NT2/D1 (cell line): Measurements from ENCODE around the gene REPS2.

Experiments
- DNase-seq: peaks from one replicate; pipeline ENCODE4 v3.0.0-alpha.2; 2011; ENCODE audit warnings: low read depth, low spot score
- H3K27me3 ChIP-seq: 2 replicates; pipeline ENCODE4 v1.6.0; 2011; ENCODE audit warnings: mild to moderate bottlenecking; ENCODE audit not compliant: insufficient read length, insufficient read depth
- H3K36me3 ChIP-seq: 2 replicates; pipeline ENCODE4 v1.6.1; 2011; ENCODE audit warnings: mild to moderate bottlenecking, low read length, mixed read lengths; ENCODE audit not compliant: insufficient read depth, insufficient read length
- H3K4me1 ChIP-seq: 2 replicates; pipeline ENCODE4 v1.5.1; 2011; ENCODE audit not compliant: insufficient read depth, insufficient read length
- H3K4me3 ChIP-seq: 2 replicates; pipeline ENCODE4 v1.5.1; 2011; ENCODE audit warnings: low read depth; ENCODE audit not compliant: insufficient read length
- H3K9ac ChIP-seq: 2 replicates; pipeline ENCODE4 v1.6.0; 2011; ENCODE audit warnings: low read depth; ENCODE audit not compliant: insufficient read length
- H3K9me3 ChIP-seq: 2 replicates; pipeline ENCODE4 v1.5.1; 2011; ENCODE audit warnings: mild to moderate bottlenecking, low read length; ENCODE audit not compliant: insufficient read depth
- SUZ12 ChIP-seq: IDR thresholded peaks from 2 replicates; pipeline ENCODE4 v1.6.1; 2011; ENCODE audit not compliant: insufficient read length, insufficient read depth; ENCODE audit errors: extremely low read depth
- YY1 ChIP-seq: IDR thresholded peaks from 2 replicates; pipeline ENCODE4 v1.6.1; 2011; ENCODE audit not compliant: insufficient read length, insufficient read depth
- ZNF274 ChIP-seq: IDR thresholded peaks from 2 replicates; pipeline ENCODE4 v1.6.1; 2011; ENCODE audit warnings: mild to moderate bottlenecking, low read depth, low read length

The REPS2 gene

DNA sequence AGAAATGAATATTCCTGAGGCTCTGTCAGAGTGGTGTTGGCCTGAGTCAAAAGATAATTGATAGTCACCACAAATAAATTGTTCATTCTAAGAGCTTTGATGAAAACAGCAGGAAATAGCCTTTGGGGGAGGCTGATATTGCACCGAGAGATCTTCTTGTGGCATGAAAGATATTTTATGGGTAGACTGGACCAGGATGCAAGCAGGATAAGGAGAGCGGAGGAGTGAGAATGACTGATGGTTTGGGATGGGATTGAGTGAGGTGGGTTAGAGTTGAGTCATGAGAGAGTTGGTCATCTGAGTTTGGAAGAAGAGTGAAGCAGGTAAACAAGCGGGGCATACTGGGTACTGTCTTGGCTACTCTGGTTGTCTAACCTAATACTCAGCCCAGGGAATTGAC, 88.7 kb downstream of the REPS2 start:
- Histone ChIP-seq H3K9me3 (no peaks in the 10 kb centered on the region), H3K27me3 (no peaks in the 10 kb centered on the region), H3K36me3 (no peaks in the 10 kb centered on the region), H3K4me3 (no peak overlapping the region), H3K9ac (no peak overlapping the region), H3K4me1 (peaks cover 2% of the 10 kb centered on the region)
- no peak for DNase-seq
- TF ChIP-seq SUZ12, result no peak
- no peak for TF ChIP-seq ZNF274
- TF ChIP-seq YY1, result no peak

DNA sequence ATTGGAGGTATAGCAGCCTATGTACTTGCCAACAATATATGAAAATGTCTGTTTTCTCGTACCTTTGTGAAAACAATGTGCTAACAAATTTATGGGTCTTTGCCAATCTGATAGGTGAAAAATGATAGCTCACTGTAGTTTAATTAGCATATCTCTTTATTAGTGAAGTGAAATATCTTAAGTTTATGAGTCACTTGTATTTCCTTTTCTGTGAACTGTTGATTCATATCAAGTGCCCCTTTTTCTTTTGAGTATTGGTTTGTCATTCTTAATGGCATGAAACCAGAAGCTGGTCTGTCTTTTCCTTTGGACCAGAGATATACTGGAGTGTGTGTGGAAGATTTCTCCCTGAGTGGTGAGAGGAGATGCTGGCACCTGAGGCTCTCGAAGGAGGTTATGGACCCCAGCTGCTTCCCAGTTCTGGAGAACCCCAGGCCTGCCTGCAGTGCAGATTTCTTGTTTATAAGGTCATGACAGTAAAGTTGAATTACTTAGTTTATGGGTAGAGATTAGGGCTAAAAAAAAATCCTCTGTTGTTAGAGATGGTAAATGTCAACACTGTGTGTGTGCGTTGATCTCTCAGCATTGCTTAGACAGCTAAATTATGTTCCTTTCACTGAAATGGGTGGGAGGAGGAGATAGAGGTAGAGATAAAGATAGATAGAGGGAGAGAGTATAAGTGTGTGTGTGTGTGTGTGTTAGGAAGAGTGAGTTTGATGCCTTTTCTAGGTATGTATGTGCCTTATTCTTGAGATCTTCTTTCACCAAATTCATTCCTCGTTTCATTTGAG, 89.9 kb downstream of the REPS2 start:
- H3K9me3 ChIP-seq, result peaks cover 4% of the 10 kb centered on the region; the same call in 1 of the 2 replicates
- TF ChIP-seq SUZ12, result no peak
- no peak for TF ChIP-seq YY1
- no peak for TF ChIP-seq ZNF274
- no peak for DNase-seq
- no peaks in the 10 kb centered on the region for H3K36me3 ChIP-seq
- H3K4me3 ChIP-seq, result no peak overlapping the region
- H3K27me3 ChIP-seq, result no peaks in the 10 kb centered on the region
- no peak overlapping the region for H3K9ac ChIP-seq
- peaks cover 2% of the 10 kb centered on the region for H3K4me1 ChIP-seq

DNA sequence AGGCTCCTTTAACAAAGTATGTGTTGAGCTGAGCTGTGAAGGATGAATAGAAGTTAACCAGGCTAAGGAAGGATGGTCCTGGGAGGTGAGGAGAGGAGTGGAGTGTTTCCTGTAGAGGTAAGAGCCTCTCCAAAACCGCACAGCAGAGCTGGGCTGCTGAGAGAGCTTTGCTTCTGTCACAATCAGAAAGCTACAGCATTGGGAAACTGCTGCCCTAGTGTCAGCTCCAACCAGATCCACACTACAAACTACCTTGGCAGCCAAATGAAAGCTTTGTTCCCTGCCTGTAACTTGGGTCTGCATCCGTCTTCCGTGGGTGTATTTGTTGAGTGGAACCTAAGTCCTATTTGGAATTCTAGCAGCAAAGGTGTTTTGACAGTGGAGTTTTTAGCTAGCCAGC, 91.8 kb downstream of the REPS2 start:
- Histone ChIP-seq H3K9me3 (peaks cover 4% of the 10 kb centered on the region; the same call in 1 of the 2 replicates), H3K4me1 (peaks cover 2% of the 10 kb centered on the region), H3K4me3 (no peak overlapping the region), H3K9ac (no peak overlapping the region), H3K36me3 (no peaks in the 10 kb centered on the region), H3K27me3 (no peaks in the 10 kb centered on the region)
- DNase-seq, result no peak
- TF ChIP-seq ZNF274 (no peak), YY1 (no peak), SUZ12 (no peak)

DNA sequence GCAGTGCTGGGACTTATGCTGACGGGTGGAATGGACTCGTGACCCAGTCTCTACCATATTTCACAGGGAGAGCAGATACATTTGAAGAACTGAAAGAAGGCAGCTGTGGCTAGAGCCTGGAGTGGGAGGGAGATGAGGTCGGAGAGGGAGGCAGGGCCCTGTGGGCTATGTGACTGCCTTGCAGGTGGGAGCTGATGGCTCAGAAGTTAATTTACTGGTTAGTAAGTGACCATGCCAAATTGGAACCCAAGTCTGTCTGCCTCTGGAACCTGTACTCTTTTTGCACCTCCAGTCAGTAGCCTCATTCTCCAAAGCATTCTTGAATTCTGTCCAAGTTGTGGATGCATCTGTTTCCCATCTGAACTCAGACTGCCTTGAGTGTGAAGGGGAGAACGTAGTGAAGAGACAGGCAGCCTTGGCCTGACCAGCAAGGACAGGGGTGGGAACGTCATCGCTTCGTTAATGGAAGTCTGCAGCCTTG, 92.3 kb downstream of the REPS2 start:
- TF ChIP-seq YY1, result no peak
- TF ChIP-seq ZNF274, result no peak
- TF ChIP-seq SUZ12, result no peak
- H3K4me1 ChIP-seq, result peaks cover 2% of the 10 kb centered on the region
- no peaks in the 10 kb centered on the region for H3K27me3 ChIP-seq
- H3K4me3 ChIP-seq, result no peak overlapping the region
- no peaks in the 10 kb centered on the region for H3K36me3 ChIP-seq
- DNase-seq, result no peak
- no peak overlapping the region for H3K9ac ChIP-seq
- peaks cover 4% of the 10 kb centered on the region; the same call in 1 of the 2 replicates for H3K9me3 ChIP-seq

DNA sequence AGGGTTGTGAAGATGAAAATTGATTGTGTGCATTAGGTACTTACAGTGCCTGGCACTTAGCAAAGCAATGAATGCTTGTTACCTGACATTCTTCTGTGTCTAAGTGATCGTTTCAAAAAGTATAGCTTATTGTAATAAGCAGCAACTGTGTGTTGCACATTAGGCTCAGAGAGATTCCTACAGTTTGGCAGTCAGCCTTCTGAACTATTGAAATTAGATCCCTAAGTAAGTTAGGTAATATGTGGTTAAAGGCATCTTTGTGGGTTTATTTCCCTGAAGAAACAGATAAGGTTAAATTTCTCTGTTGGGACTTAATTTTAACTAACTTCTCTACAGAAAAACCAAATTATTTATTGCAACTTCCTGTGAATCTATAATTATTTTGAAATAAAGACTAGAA, 93.4 kb downstream of the REPS2 start:
- Histone ChIP-seq H3K36me3 (no peaks in the 10 kb centered on the region), H3K9me3 (peaks cover 4% of the 10 kb centered on the region; the same call in 1 of the 2 replicates), H3K4me1 (peaks cover 2% of the 10 kb centered on the region), H3K27me3 (no peaks in the 10 kb centered on the region), H3K4me3 (no peak overlapping the region), H3K9ac (no peak overlapping the region)
- TF ChIP-seq SUZ12 (no peak), YY1 (no peak), ZNF274 (no peak)
- DNase-seq, result no peak

DNA sequence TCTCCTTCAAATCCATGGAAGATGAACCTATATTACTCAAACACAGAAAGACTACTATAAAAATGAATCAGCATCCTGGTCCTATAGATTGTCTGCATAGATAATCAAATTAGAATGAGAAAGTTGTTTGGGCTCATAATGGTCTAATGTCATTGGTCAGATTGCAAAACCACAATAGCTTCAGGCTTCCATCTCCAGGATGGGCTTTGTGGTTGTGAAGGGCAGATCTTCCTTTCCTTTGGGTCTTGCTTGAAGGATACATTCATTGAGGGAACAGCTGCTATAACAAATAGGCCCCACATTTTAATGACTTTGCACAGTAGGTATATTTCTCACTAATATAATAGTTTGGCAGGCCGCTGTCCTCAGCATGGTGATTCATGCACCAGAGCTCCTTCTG, 94.3 kb downstream of the REPS2 start:
- Histone ChIP-seq H3K4me3 (no peak overlapping the region), H3K4me1 (peaks cover 2% of the 10 kb centered on the region), H3K36me3 (no peaks in the 10 kb centered on the region), H3K27me3 (no peaks in the 10 kb centered on the region), H3K9me3 (peaks cover 4% of the 10 kb centered on the region; the same call in 1 of the 2 replicates), H3K9ac (no peak overlapping the region)
- no peak for DNase-seq
- TF ChIP-seq YY1, result no peak
- TF ChIP-seq ZNF274, result no peak
- TF ChIP-seq SUZ12, result no peak

DNA sequence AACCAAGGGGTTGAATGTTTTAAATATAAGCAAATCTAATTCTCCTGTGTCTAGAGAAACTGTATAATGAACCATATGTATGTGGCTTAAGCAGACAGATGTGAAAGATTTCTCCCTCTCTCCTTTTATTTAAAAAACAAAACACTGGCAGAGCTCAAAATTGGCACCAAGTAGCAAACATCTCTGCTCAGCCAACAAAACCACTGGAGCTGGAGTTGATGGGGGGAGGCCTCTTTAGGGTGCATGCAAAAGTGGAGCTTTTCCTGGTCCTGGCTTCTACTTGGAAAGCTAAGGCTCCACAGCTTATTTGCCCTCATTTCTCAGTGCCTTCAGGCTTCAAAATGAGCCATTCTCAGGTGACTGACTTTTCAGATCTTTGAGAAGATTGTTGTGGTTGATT, 95.6 kb downstream of the REPS2 start:
- no peak for DNase-seq
- Histone ChIP-seq H3K4me3 (no peak overlapping the region), H3K36me3 (no peaks in the 10 kb centered on the region), H3K4me1 (peaks cover 2% of the 10 kb centered on the region), H3K9me3 (peaks cover 4% of the 10 kb centered on the region; the same call in 1 of the 2 replicates), H3K9ac (no peak overlapping the region), H3K27me3 (no peaks in the 10 kb centered on the region)
- no peak for TF ChIP-seq SUZ12
- TF ChIP-seq ZNF274, result no peak
- TF ChIP-seq YY1, result no peak
